ENCODE data around the gene SLC6A19.

SLC6A19 gene

GRCh38 chr5:1163366-1163765, 38.0 kb upstream of the SLC6A19 start:
- no peak for TF ChIP-seq CTCF (IDR thresholded peaks at IDR 0.05)

DNA sequence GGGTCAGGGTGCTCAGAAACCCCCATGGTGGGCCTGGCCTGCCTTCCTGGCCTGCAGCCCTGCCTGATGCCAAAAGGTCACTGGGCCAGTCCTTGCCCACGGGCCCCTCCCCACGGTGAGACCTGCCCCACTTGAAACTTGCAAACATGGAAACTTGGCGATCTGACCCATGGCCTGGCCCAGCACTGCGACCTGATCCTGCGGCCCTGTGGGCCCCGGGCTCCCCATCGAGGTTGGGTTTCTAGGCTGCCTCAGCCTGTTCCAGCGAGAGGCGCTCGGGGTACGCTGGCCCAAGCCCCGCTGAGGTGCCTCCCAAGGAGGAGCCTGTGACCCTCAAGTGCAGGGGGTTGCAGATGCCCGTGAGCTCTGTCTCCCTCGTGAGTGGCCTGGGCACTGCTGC, 37.5 kb upstream of the SLC6A19 start:
- no peak for TF ChIP-seq CTCF (IDR thresholded peaks at IDR 0.05)

GRCh38 chr5:1164696-1165630, 36.4 kb upstream of the SLC6A19 start:
- no peak for TF ChIP-seq CTCF (IDR thresholded peaks at IDR 0.05)

DNA sequence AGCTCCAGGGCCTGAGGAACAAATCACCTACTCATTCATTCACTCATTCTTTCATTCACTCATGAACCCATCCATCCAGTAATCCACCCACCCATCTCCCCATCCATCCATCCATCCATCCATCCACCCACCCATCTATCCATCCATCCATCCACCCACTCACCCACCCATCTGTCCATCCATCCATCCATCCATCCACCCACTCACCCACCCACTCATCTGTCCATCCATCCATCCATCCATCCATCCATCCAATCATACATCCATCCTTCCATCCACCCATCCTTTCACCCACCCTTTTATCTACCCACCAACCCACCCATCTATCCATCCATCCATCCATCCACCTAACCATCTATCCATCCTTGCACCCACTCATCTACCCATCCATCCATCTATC, 35.5 kb upstream of the SLC6A19 start:
- no peak for TF ChIP-seq CTCF (IDR thresholded peaks at IDR 0.05)

DNA sequence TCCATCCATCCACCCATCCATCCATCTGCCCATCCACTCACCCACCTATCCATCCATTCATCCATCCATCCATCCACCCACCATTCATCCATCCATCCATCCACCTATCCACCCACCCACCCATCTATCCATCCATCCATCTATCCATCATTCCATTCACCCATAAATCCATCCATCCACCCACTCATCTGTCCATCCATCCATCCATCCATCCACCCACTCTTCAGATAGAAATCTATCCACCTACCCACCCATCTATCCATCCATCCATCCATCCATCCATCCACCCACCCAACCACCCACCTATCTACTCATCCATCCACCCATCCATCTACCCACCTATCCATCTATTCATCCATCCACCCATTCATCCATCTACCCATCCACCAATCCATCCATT, 35.0 kb upstream of the SLC6A19 start:
- no peak for TF ChIP-seq CTCF (IDR thresholded peaks at IDR 0.05)

- no peak for TF ChIP-seq CTCF (IDR thresholded peaks at IDR 0.05)
Observed at GRCh38 chr5:1167361-1167727, 34.1 kb upstream of the SLC6A19 start.

DNA sequence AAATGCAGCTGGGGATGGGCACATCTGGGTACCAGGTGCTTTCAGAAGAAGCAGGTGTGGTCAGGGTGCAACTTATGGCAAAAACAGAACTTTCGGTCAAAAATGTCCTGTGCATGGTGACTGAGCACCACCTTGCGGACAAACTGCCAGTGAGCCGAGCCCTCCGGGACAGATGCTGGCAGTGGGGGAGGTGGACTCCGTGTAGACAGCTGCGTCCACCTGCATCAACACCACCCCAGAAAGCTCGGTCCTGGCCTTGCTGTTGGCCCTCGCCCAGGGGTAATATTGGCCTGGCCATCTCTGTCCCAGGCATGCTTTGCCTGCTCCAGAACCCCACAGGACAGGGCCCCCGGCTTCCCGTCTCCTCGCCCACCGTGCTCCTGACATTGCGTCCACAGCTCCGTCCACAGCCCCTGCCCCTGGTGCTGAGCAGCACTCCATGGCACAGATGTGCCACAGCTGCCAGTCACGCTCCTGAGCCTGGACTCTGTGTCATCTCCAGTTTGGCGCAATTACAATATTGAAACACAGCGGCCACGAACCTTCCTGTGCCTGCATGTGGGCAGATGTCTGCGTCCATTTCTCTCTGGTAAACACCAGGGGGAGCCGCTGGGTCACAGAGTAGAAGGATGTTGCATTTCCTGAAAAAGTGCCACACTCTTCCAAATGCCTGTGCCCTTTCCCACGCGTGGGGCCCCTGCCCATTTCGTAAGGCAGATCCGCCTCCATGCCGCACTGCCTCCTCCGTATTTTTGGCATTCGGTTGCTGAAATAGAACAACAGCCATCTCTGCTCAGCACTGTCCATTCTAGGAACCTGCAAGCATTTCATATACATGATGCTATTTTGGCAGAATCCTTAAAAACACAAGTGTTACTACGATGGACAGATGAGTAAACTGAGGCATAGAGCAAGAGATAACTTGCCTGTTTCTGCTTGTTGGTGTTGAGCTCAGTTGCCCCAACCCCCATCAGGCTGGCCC, 33.4 kb upstream of the SLC6A19 start:
- peak; percentile 74 for TF ChIP-seq CTCF (IDR thresholded peaks at IDR 0.05)
